Right kidney (tissue), 1 donor: ENCODE results near the gene MATK.
"Not testable (repeated sequence)": the region's sequence is repeated elsewhere in the genome, so short reads cannot be mapped to it uniquely, and the experiment has no call there.

Experiments used
- DNase-seq: peaks from one replicate; pipeline ENCODE4 v3.0.0-alpha.2; 2016

Gene MATK

DNA sequence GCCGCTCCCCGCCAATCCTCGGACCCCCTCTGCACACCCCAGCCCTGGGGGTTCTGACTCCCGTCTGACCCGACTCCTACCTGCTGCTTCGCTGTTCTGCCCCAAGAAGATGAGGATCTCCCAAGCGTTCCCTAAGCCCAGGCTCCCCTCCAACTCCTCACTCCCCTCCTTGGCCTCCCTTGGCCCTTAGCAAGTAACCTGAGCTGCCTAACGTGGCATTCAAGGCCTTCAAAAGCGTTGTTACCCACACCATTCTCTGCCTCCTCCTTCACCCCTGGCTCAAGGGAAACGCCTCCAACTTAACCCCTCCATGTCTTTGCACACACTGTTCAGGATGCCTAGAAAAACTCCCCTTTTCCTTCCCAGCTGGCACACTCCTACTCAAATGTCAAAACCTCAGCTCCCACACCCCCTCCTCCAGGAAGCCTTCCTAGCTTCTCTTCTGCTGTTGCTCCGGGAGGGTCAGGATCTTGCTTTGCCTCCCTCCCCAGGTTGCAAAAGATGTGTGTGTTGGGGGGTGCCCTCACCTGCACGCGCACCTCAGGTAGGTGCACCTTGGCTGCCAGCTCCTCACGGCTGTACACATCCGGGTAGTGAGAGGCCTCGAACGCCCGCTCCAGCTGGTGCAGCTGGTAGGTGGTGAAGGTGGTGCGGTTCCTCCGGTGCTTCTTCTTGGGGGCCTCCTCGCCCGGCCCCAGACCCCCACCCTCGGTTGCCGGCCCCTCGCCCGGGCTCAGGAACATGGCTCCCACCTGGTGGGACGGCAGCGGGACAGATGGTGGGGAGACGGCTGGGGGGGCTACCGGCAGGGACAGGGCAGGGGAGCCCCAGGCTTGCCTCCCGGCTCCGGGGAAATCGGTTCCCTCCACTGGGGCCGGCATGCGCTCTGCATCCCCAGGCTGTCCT lies 14.9 kb downstream of the MATK start:
- DNase-seq = no peak

DNA sequence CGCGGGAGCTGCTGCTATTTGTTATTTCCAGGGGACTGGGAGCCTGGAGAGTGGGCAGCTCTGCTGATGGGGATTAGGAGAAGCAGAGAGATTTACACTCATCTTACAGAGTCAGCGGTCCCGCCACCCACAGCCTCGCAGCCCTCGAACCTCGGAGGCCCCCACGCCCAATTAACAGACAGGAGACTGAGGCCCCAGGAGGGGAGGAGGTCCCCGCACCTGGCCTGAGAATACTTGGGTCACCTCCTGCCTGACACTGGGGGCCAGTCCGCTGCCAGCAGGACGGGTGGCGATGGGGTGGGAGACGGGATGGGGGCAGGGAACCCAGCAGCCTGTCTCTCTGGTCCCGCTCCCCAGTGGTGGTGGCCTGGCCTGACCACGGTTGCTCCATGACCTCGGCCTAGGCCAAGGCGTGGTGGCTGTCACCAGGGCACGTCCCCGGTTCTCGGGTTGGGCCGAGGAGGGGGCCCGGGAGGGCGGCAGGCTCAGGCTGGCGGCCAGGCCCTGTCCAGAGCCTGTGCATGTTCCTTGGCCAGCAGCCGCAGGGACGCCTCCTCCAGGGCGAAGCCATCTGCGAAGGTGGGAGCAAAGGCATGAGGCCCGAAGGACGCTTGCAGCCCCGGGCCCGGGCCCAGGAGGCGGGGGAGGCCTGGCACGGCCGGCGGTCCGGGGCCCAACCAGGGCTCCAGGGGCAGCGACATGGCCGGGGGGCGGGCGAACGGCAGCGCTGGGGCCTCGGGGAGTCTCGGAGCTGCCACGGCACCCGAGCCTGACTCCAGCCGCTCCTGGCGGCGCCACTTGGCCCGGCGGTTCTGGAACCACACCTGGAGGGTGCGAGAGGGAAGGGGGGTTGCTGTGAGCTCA lies 15.8 kb downstream of the MATK start:
- no peak for DNase-seq

DNA sequence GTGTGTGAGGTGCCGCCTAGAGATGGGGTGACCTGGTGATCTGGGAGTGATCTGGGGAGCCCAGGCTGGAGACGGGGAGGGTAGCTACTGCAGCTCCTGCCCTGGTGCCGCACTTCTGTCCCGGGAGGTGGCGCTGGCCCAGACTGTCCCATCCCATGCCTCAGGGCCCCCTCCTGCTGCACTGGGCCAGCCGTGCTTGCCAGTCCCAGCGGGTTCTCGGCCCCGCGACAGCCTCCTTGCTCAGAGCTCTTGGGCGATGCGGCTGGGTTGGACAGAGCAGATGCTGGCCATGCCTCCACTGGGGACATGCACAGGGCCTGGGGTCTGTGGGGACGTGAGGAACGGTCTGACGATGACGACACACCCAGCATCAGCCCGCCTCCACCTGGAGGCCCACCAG lies 16.7 kb downstream of the MATK start:
- DNase-seq = no peak

DNA sequence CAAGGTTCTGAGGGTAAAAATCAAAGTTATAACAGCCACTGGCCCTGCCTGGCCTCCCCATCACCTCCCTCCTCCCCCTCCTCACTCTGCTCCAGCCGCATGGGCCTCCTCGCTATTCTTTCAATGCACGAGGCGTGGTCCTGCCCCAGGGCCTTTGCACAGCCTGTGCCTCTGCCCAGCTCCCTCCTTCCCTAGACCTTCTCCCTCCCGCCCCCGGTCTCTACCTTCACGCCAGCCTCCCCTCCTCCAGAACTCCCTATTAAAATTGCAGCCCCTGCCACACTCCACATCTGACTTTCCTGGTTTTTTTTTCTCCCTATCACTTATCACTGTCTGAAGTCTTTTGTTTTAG lies 17.5 kb downstream of the MATK start:
- no peak for DNase-seq

DNA sequence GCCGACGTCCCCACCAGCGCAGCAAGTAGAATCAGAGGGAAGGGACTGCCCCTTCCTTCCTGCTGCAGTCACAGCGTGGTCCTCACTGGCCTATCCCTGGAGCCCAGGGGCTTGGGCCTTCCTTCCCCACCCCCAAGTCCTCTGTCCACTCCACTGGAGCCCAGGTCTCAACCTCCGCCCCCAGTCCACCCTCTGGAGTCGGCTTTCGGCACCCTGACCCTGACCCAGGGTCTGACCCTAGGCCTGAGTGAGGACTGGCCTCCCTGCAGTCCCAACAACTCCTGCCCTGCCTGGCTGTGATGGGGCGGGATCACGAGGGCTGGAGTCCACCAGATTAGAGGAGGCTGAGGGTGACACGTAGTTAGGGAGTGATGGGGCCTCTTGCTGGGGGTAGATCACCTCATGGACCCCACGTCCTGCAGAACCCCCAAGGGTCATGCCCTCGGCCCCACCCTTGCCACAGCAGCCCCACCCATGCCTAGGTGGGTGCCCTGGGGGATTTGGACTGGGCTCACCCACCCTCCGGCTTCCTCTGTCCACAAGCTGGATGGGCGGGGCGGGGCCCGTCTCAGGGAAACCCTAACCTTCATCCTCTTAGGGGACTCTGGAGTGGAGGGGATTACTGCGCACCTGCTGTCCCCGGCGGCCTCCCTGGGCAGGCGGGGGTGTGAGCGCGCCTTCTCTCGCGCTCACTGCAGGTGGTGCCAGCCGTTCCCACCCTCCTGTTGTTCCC lies 18.0 kb downstream of the MATK start:
- no peak for DNase-seq

DNA sequence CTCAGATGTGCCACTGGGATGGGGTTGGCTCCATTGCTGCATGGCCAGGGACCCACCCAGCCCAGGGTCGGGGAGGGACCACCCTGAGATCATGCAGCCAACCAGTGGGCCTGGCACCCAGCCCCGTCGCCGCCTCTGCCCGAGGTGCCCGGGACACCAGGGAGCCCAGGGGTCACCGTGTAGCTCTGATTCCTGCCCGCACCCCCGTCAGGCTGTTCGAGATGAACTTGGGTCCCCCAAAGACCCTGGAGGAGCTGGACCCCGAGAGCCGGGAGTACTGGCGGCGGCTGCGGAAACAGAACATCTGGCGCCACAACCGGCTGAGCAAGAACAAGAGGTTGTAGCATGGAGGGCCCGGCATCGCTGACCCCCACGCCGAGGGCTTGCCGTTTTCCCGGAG lies 19.1 kb downstream of the MATK start:
- no peak for DNase-seq

DNA sequence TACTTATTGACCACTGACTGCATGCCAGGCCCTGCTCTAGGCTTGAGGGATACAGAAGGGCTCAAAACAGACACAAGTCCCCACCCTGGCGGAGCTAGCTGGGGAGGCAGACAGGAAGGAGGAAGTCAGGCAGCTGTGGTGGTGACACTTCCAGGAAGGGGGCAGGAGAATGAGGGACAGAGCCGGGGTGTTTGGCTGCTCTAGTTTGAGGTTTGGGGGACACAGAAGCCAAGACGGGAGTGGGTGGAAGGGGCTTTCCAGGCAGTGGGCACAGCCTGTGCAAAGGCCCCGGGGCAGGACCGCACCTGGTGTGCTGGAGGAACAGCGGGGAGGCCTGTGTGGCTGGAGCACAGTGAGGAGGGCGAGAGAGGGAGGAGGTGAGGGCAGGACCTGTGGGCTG lies 19.7 kb downstream of the MATK start:
- DNase-seq = no peak

DNA sequence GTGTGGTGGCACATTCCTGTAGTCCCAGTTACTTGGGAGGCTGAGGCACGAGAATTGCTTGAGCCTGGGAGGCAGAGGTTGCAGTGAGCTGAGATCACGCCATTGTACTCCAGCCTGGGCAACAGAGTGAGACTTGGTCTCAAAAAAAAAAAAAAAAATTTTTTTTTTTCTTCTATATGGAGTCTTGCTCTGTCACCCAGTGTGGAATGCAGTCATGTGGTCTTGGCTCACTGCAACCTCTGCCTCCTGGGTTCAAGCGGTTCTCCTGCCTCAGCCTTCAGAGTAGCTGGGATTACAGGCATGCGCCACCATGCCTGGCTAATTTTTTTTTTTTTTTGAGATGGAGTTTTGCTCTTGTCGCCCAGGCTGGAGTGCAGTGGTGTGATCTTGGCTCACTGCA lies 20.4 kb downstream of the MATK start:
- DNase-seq = not testable (repeated sequence)

DNA sequence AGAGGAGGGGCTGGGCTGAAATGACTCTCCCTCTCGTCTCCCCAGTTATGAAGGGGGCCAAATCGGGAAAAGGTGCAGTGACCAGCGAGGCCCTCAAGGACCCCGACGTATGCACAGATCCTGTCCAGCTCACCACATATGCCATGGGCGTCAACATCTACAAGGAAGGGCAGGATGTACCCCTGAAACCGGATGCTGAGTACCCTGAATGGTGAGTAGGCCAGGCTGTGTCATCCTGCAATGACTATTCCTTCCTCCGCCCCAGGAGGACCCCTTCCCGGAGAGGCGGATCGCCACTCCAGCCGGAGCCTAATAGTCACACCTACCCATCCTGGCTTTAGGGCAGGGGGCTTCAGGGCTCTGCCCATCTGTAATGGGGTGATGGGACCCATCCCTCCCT lies 21.1 kb downstream of the MATK start:
- no peak for DNase-seq

DNA sequence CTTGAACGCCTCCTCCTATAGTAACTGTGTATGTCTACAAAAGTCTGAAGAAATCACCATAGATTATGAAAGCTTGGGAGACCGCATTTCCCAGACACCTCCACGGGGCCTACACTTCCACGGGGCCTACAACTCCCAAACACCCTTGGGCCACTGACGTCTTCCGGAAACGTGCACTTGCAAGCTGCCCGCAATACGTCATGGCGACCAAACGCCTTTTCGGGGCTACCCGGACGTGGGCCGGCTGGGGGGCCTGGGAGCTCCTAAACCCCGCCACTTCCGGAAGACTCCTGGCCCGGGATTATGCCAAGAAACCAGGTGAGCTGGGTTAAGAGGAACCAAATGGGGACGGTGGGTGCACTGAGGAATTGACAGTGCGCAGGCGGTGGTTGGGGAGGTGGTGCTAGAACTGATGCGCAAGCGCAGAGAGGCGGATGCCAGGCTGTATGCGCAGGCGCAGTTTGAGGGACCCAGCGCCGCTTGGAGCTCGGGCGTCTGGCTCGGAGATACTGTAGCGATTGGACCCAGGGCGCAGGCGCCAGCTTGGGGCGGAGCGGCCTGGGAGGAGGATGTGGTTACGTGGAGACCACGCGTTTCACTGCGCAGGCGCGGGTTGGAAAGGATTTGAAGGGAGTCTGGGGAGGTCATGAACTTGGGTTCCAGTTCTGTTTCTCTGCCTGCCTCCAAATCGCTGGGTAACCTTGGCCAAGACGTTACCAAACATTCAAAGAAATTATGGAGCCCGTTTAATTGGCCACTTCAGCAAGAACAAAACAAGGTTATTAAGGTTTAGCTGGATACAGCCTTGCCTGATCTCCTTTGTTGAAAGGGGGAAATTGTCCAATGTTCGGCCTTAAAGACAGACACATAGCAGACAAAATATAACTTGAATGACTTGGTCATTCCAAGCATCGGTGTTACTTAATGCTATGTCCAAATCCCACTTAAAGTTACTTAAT lies 23.4 kb downstream of the MATK start, which contains the start of gene MRPL54:
Gene MRPL54, plus strand, starts transcription at position 182 of the 959 bp plus-strand sequence. Its CDS starts 19 bp downstream, at position 201.
- peak; percentile 100 for DNase-seq

DNA sequence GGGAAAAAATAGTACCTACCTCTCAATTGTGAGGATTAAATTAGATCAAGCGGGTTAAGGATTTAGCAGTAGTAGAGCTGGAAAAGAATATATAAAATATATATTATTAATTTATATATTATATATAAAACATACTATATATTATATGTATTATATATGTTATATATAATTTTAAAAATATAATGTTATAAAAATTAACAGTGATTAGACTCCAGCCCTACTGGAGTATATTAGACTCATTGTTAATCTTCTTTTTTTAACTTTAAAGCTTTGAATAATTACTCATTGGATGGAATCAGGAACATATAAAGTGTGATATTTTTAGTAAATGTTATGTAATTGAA lies 24.1 kb downstream of the MATK start:
- DNase-seq = no peak

DNA sequence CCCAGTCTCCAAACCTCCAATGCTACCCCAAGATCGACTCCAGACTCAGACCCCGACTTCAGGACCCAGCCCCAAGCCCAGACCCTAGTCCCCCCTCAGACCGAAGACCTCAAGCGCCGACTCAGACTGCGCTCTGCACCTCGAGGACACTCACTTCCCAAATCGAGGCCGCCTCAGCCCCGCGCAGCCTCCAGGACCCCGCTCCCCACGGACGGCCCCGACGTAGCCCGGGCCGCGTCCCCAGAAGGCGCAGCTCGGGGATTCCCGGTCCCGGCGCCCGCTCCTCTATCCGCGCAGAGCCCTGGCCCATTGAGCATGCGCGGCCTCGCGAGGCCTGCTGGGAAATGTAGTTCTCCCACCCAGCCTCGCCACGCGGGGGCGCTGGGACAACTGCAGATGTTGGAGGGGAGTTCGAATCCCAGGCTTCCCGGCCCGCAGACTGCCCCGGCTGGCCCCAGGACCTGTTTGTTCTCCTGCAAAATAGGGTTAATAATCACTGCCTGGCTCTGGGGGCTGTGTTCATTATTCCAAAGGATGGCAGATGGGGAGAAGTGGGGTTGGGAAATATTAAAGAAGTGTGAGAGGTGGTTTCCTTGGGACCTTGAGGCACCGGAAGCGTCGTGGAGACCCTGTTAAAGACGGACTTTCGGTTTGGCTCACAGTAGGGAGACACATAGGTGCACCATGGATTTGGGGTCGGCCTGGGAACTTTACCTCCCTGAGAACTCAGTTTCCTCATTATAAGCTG lies 24.6 kb downstream of the MATK start, which contains the start of gene APBA3:
Gene APBA3, minus strand, starts transcription at position 311 of the 748 bp plus-strand sequence. CDS start 1,428 bp downstream, outside the sequence.
- peak; percentile 90 for DNase-seq

DNA sequence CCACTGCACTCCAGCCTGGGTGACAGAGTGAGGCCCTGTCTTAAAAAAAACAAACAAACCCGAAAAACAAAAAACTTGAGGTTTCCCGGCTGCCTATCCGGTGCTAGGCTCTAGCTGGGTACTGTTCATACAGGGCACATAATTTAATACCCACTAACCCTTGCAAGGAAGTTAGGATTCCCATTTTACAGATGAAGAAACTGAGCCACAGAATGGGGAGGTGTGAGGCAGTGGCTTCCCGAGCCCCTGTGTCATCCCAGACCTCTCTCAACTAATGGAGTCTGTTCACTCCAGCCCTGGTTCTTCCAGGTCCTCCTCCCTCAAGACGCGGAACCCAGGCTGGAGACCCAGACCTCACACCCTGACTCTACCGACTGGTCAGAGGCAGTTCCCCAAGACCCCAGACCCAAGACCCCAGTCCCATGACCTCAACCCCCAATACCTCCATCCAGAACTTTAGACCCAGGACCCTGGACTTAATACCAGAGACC lies 25.3 kb downstream of the MATK start:
- no peak for DNase-seq

DNA sequence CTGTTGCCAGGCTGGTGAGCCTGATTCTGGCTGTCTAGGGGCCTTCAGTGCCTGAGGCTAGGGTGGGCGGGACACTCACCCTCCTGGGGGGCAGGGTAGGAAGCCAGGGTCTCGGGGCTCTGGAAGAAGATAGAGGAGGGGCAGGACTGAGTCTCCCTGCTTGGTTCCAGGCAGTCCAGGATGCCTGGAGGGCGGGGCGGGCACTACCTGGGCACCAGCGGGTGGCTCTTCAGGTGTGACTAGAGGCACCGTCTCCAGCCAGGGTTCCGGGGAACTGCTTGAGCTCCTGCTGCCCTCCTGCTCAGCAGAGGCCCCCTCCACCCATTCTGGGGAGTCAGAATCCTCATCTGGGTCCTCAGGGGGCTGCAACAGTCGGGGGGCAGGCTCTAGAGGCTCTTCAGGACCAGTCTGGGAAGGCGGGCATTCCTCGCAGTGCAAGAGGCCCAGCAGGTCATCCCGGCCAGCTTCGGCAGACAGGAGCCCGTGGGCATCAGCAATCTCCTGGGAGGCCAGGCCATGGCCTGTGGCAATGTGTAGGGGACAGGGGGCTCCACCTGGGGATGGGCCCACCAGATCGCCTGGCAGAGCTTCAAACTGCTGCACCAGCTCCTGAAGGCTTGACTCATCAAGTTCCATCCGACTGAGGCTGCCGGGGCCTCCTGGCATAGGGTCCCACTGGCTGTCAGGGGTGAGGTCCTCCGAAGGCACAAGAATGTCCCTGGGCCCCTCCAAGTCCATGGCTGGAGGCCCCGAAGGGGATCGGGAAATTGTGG lies 26.5 kb downstream of the MATK start:
- DNase-seq = no peak

DNA sequence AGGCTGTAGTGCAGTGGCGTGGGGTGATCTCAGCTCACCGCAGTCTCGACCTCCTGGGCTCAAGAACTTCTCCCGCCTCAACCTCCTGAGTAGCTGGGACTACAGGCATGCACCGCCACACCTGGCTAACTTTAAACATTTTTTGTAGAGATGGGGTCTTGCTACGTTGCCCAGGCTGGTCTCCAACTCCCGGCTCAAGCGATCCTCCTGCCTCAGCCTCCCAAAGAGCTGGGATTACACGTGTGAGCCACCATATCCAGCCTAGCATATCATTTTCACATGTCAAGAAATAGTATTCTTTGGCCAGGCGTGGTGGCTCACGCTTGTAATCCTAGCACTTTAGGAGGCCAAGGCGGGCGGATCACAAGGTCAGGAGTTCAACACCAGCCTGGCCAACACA lies 27.9 kb downstream of the MATK start:
- DNase-seq = not testable (repeated sequence)

DNA sequence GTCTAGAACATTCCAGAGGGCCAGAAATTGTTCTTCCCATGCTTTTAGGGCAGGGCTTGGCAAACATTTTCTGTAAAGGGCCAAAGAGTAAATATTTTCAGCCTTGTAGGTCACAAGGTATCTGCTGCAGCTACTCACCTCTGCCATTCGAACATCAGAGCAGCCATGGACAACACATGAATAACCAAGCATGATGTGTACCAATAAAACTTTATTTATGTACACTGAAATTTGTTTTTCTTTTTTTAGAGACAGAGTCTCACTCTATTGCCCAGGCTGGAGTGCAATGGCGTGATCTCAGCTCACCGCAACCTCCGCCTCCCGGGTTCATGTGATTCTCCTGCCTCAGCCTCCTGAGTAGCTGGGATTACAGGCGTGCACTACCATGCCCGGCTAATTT lies 28.5 kb downstream of the MATK start:
- not testable (repeated sequence) for DNase-seq

DNA sequence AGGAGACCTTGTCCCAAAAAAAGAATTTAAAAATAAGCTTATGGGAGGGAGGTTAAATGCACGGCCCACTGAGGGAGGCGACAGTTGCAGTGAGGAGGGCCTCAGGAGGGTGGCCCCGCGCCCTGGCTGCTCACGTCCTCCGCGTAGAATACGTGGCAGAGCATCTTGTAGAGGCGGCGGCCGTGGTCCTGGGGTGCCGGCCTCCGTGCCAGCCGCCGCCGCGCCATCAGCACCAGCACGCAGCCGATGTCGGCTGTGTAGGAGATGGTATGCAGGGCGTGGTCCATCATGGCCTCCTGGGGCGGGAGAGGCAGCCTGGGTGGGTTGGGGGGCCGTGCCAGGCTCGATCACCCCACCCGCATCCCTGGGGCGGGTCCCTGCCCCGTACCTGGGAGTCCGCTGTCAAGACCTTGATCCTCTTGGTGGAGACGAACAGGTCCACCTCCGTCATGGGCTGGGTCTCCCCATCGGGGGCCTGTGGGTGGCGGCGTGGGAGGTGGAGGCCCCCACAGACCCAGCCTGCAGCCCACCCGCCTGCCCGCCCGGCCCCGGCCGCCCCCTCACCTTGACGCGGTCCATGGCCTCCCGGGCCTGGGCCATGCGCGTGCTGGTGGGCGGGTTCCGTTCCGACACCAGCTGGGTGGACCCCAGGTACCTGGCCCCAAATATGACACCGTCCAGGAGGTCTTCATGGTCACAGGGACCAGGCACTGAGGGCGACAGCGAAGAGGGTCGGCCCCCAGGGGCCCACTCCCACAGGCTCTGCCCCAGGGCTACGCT lies 32.4 kb downstream of the MATK start:
- DNase-seq = no peak

DNA sequence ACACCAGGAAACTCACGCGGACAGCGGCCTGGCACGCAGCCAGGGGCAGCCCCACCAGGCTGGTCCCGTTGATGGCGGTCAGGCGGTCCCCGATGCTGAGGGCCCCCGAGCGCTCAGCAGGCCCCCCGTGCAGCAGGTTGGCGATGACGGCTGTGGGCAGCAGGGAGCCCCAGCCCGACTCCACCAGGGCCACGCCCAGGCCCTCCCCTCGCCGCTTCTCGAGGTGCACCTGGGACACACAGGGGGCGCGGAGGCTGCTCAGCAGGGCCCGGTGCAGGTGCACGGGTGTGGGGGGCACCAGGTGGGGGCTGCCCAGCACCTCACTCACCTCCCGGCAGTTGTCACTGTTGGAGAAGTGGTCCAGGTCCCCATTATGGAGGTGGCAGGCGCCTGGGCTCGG lies 33.7 kb downstream of the MATK start:
- DNase-seq = no peak

DNA sequence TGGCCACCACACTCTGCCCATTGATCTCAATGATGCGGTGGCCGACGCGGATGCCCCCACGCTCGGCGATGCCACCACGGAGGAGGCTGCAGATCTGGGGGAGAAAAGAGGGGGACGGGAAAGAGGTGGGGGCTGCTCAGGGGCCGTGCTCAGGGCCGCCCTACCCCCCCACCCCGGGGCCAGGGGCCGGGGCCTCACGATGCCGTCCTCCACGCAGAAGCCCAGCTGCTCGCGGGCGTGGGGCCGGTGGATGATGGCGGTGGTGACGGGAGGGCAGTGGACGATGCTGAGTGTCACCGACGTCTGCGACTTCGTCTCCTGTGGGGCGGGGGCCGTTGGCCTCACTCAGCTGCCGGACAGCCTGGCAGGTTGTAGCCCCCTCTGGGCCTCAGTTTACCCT lies 34.9 kb downstream of the MATK start:
- DNase-seq = no peak
